ENCODE measurements around the gene FOXD3.

FOXD3 gene

GRCh38 chr1:63320022-63320721 is 2.2 kb upstream of the FOXD3 start:
- TF ChIP-seq, protein P1, sequence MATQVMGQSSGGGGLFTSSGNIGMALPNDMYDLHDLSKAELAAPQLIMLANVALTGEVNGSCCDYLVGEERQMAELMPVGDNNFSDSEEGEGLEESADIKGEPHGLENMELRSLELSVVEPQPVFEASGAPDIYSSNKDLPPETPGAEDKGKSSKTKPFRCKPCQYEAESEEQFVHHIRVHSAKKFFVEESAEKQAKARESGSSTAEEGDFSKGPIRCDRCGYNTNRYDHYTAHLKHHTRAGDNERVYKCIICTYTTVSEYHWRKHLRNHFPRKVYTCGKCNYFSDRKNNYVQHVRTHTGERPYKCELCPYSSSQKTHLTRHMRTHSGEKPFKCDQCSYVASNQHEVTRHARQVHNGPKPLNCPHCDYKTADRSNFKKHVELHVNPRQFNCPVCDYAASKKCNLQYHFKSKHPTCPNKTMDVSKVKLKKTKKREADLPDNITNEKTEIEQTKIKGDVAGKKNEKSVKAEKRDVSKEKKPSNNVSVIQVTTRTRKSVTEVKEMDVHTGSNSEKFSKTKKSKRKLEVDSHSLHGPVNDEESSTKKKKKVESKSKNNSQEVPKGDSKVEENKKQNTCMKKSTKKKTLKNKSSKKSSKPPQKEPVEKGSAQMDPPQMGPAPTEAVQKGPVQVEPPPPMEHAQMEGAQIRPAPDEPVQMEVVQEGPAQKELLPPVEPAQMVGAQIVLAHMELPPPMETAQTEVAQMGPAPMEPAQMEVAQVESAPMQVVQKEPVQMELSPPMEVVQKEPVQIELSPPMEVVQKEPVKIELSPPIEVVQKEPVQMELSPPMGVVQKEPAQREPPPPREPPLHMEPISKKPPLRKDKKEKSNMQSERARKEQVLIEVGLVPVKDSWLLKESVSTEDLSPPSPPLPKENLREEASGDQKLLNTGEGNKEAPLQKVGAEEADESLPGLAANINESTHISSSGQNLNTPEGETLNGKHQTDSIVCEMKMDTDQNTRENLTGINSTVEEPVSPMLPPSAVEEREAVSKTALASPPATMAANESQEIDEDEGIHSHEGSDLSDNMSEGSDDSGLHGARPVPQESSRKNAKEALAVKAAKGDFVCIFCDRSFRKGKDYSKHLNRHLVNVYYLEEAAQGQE (IDR thresholded peaks at IDR 0.05; ENCODE audit: insufficient read depth in 1 of 2, low read depth in 2 of 2, low read length in 2 of 2) = no peak
- TF ChIP-seq FOXP2 (optimal IDR thresholded peaks at IDR 0.05; ENCODE audit: borderline replicate concordance, extremely low read depth, extremely low read length, insufficient read depth) (no peak), SIN3A (IDR thresholded peaks at IDR 0.05; ENCODE audit: borderline replicate concordance, insufficient read depth, low read length) (no peak), POLR2AphosphoS5 (IDR thresholded peaks at IDR 0.05; ENCODE audit: low read depth, low read length) (no peak), TAF1 (IDR thresholded peaks at IDR 0.05; ENCODE audit: borderline replicate concordance, insufficient read depth, low read length) (no peak)

GRCh38 chr1:63321066-63321784 is 1.1 kb upstream of the FOXD3 start:
- TF ChIP-seq, protein P1 (IDR thresholded peaks at IDR 0.05; ENCODE audit: insufficient read depth in 1 of 2, low read depth in 2 of 2, low read length in 2 of 2) = no peak
- TF ChIP-seq SIN3A (IDR thresholded peaks at IDR 0.05; ENCODE audit: borderline replicate concordance, insufficient read depth, low read length) (no peak), FOXP2 (optimal IDR thresholded peaks at IDR 0.05; ENCODE audit: borderline replicate concordance, extremely low read depth, extremely low read length, insufficient read depth) (no peak), TAF1 (IDR thresholded peaks at IDR 0.05; ENCODE audit: borderline replicate concordance, insufficient read depth, low read length) (no peak)

- TF ChIP-seq TAF1 (IDR thresholded peaks at IDR 0.05; ENCODE audit: borderline replicate concordance, insufficient read depth, low read length) (no peak), POLR2AphosphoS5 (IDR thresholded peaks at IDR 0.05; ENCODE audit: low read depth, low read length) (no peak), FOXP2 (optimal IDR thresholded peaks at IDR 0.05; ENCODE audit: borderline replicate concordance, extremely low read depth, extremely low read length, insufficient read depth) (no peak), SIN3A (IDR thresholded peaks at IDR 0.05; ENCODE audit: borderline replicate concordance, insufficient read depth, low read length) (no peak)
- TF ChIP-seq, protein P1 (IDR thresholded peaks at IDR 0.05; ENCODE audit: insufficient read depth in 1 of 2, low read depth in 2 of 2, low read length in 2 of 2) = no peak
These were observed 618 bp upstream of the FOXD3 start for GRCh38 chr1:63321785-63322113.

GRCh38 chr1:63322944-63323864 is 837 bp downstream of the FOXD3 start:
- TF ChIP-seq, protein P1 (IDR thresholded peaks at IDR 0.05; ENCODE audit: insufficient read depth in 1 of 2, low read depth in 2 of 2, low read length in 2 of 2) = no peak
- TF ChIP-seq POLR2AphosphoS5 (IDR thresholded peaks at IDR 0.05; ENCODE audit: low read depth, low read length) = no peak
- TF ChIP-seq SIN3A (IDR thresholded peaks at IDR 0.05; ENCODE audit: borderline replicate concordance, insufficient read depth, low read length) = no peak
- TF ChIP-seq TAF1 (IDR thresholded peaks at IDR 0.05; ENCODE audit: borderline replicate concordance, insufficient read depth, low read length) = no peak
- TF ChIP-seq FOXP2 (optimal IDR thresholded peaks at IDR 0.05; ENCODE audit: borderline replicate concordance, extremely low read depth, extremely low read length, insufficient read depth) = no peak
